Measurements from ENCODE around the gene ADRM1. TPM values are rescaled to one million over a fixed set of nuclear protein-coding genes. Genes with fewer than 3 reads are reported as not detected.

Gene ADRM1
- total RNA-seq, 1 donor from 2014 or later: 52.3 TPM

GRCh38 chr20:62306414-62307187, 3.8 kb downstream of the ADRM1 start:
- no peak for DNase-seq (ENCODE audit: low spot score)
- H3K4me3 ChIP-seq: no peak overlapping the region
- peaks cover 32% of the 10 kb centered on the region for H3K79me2 ChIP-seq (ENCODE audit: low read depth)
- H3K4me3 Mint-ChIP-seq: no peak overlapping the region
- H3K9ac ChIP-seq: no peak overlapping the region
- H3F3A ChIP-seq (ENCODE audit: low read depth): peaks cover 17% of the 10 kb centered on the region
- H3K27me3 Mint-ChIP-seq (ENCODE audit: insufficient read depth, low read depth): peaks cover 2% of the 10 kb centered on the region
- H3K9me3 ChIP-seq (ENCODE audit: low read depth): no peaks in the 10 kb centered on the region
- H3K27ac Mint-ChIP-seq: no peak overlapping the region
- no peak overlapping the region for H2AFZ ChIP-seq (replicated peaks)
- H3K4me1 Mint-ChIP-seq: peaks cover 13% of the 10 kb centered on the region
- H3K9me3 Mint-ChIP-seq: no peaks in the 10 kb centered on the region
- no peaks in the 10 kb centered on the region for H3K36me3 ChIP-seq
- no peak overlapping the region for H3K4me2 ChIP-seq
- TF ChIP-seq CTCF (IDR thresholded peaks at IDR 0.05): no peak
- TF ChIP-seq EZH2phosphoT487 (IDR thresholded peaks at IDR 0.05): no peak
- TF ChIP-seq EZH2 (IDR thresholded peaks at IDR 0.05): no peak
- H3K27me3 ChIP-seq: no peaks in the 10 kb centered on the region
- H3K4me1 ChIP-seq: peaks cover 7% of the 10 kb centered on the region
- peaks cover 28% of the 10 kb centered on the region for H4K20me1 ChIP-seq (ENCODE audit: low read depth)
- H3K36me3 Mint-ChIP-seq: peaks cover 9% of the 10 kb centered on the region
- no peak overlapping the region for H3K27ac ChIP-seq

GRCh38 chr20:62307226-62308101, 4.7 kb downstream of the ADRM1 start:
- Histone ChIP-seq H3K27me3 (no peaks in the 10 kb centered on the region), H3F3A (ENCODE audit: low read depth) (peaks cover 9% of the 10 kb centered on the region), H3K79me2 (ENCODE audit: low read depth) (peaks cover 32% of the 10 kb centered on the region), H3K9ac (no peak overlapping the region), H3K4me2 (no peak overlapping the region), H2AFZ (replicated peaks) (no peak overlapping the region), H3K4me1 (peaks cover 7% of the 10 kb centered on the region), H3K4me3 (no peak overlapping the region), H4K20me1 (ENCODE audit: low read depth) (peaks cover 28% of the 10 kb centered on the region), H3K36me3 (no peaks in the 10 kb centered on the region), H3K9me3 (ENCODE audit: low read depth) (no peaks in the 10 kb centered on the region), H3K27ac (peak overlapping the region; percentile 37)
- Mint-ChIP-seq H3K27ac (no peak overlapping the region), H3K36me3 (peaks cover 9% of the 10 kb centered on the region), H3K27me3 (ENCODE audit: insufficient read depth, low read depth) (peaks cover 2% of the 10 kb centered on the region), H3K4me3 (no peak overlapping the region), H3K4me1 (peaks cover 13% of the 10 kb centered on the region), H3K9me3 (no peaks in the 10 kb centered on the region)
- TF ChIP-seq EZH2 (IDR thresholded peaks at IDR 0.05) (no peak), EZH2phosphoT487 (IDR thresholded peaks at IDR 0.05) (no peak), CTCF (IDR thresholded peaks at IDR 0.05) (no peak)
- no peak for DNase-seq (ENCODE audit: low spot score)

- no peak overlapping the region for H3K9ac ChIP-seq
- Mint-ChIP-seq H3K4me3 (no peak overlapping the region), H3K4me1 (peaks cover 13% of the 10 kb centered on the region), H3K36me3 (peaks cover 9% of the 10 kb centered on the region), H3K27ac (no peak overlapping the region), H3K27me3 (ENCODE audit: insufficient read depth, low read depth) (peaks cover 2% of the 10 kb centered on the region), H3K9me3 (no peaks in the 10 kb centered on the region)
- no peak for DNase-seq (ENCODE audit: low spot score)
- H3K79me2 ChIP-seq (ENCODE audit: low read depth): peaks cover 28% of the 10 kb centered on the region
- TF ChIP-seq EZH2phosphoT487 (IDR thresholded peaks at IDR 0.05) (no peak), CTCF (IDR thresholded peaks at IDR 0.05) (no peak), EZH2 (IDR thresholded peaks at IDR 0.05) (no peak)
- H3K4me3 ChIP-seq: no peak overlapping the region
- no peaks in the 10 kb centered on the region for H3K36me3 ChIP-seq
- peaks cover 25% of the 10 kb centered on the region for H4K20me1 ChIP-seq (ENCODE audit: low read depth)
- peaks cover 8% of the 10 kb centered on the region for H3F3A ChIP-seq (ENCODE audit: low read depth)
- no peaks in the 10 kb centered on the region for H3K27me3 ChIP-seq
- H2AFZ ChIP-seq (replicated peaks): no peak overlapping the region
- H3K4me2 ChIP-seq: no peak overlapping the region
- H3K4me1 ChIP-seq: peaks cover 7% of the 10 kb centered on the region
- H3K27ac ChIP-seq: peak overlapping the region; percentile 37
- H3K9me3 ChIP-seq (ENCODE audit: low read depth): no peaks in the 10 kb centered on the region
These were observed 5.5 kb downstream of the ADRM1 start for GRCh38 chr20:62308102-62308822.

Data from neural progenitor cell (in vitro differentiated cells).